Measurements from ENCODE around the gene FER. TPM values are rescaled to one million over a fixed set of nuclear protein-coding genes. Genes with fewer than 3 reads are reported as not detected.

The FER gene
- total RNA-seq, 1 experiment from 2014 or later = 18.0 TPM

DNA sequence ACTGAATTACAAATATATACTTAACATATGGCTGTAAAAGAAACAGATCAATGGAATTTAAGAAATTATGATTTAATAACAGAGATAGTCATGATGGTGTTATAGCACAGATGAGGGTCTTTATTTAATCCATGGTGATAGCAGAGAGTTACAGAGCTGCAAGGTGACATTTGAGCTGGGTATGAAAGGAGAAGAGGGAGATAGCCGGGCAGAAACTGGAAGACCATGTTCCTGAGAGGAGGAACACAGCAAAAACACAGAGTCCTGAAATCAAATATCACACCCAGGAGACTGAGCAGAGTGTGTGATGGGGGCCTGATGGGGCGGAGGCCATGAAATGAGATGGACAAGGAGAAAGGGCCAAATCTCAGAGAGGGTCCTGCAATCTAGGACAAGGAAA lies 498.7 kb downstream of the FER start:
- no peak overlapping the region for H3K23ac ChIP-seq (ENCODE audit: insufficient read length, low read depth, low read length)

More for the DNA sequence above, 498.7 kb downstream of the FER start:
- Histone ChIP-seq H2BK5ac (ENCODE audit: insufficient read length, low read length) (no peak overlapping the region), H3K9ac (ENCODE audit: extremely low read depth, insufficient read length, low read length) (no peak overlapping the region), H3K4me2 (ENCODE audit: insufficient read depth, insufficient read length, low read length) (no peak overlapping the region), H3K27me3 (ENCODE audit: insufficient read depth, low read length) (no peaks in the 10 kb centered on the region), H4K5ac (ENCODE audit: insufficient read length, low read depth, low read length) (no peak overlapping the region), H2BK20ac (ENCODE audit: low read depth, low read length, poor library complexity, severe bottlenecking) (no peak overlapping the region), H3K18ac (ENCODE audit: insufficient read length, low read depth, low read length) (no peak overlapping the region), H2BK12ac (ENCODE audit: insufficient read length, low read depth, low read length) (no peak overlapping the region), H3K79me1 (ENCODE audit: insufficient read depth, low read depth, low read length, poor library complexity, severe bottlenecking) (no peaks in the 10 kb centered on the region), H3K4me1 (ENCODE audit: insufficient read depth, low read length) (no peaks in the 10 kb centered on the region), H3K9me3 (ENCODE audit: control insufficient read depth, low read depth, low read length) (no peaks in the 10 kb centered on the region), H3T11ph (ENCODE audit: low read length) (no peak overlapping the region), H2BK120ac (ENCODE audit: low read depth, low read length, poor library complexity, severe bottlenecking) (no peak overlapping the region), H3K56ac (ENCODE audit: insufficient read length, low read depth, low read length) (no peak overlapping the region), H4K8ac (replicated peaks; ENCODE audit: insufficient read length, low read depth, low read length) (no peak overlapping the region), H2AFZ (ENCODE audit: low read length) (no peak overlapping the region), H2BK15ac (ENCODE audit: low read depth, low read length) (no peak overlapping the region), H2AK5ac (ENCODE audit: insufficient read length, low read length) (no peak overlapping the region), H4K20me1 (ENCODE audit: control insufficient read depth, insufficient read depth, insufficient read length) (no peaks in the 10 kb centered on the region), H3K23me2 (ENCODE audit: insufficient read length, low read depth, low read length, poor library complexity, severe bottlenecking) (no peaks in the 10 kb centered on the region), H3K4ac (ENCODE audit: low read depth, low read length) (no peak overlapping the region), H3K14ac (ENCODE audit: insufficient read depth, low read length) (no peak overlapping the region), H3K79me2 (ENCODE audit: insufficient read depth, low read length) (no peaks in the 10 kb centered on the region), H4K91ac (ENCODE audit: insufficient read length, low read depth, low read length) (no peak overlapping the region), H3K27ac (ENCODE audit: insufficient read length, low read depth, low read length) (no peak overlapping the region)
- Mint-ChIP-seq H3K9me3 (peaks cover 11 to 16% of the 10 kb centered on the region in 2 experiments; a peak in 4 of 5 replicates), H3K4me1 (no peaks in the 10 kb centered on the region), H3K36me3 (ENCODE audit: insufficient read depth in 1 of 3, low read depth in 3 of 3) (peaks cover 3 to 9% (median 5%) of the 10 kb centered on the region in 3 experiments; a peak in 3 of 7 replicates), H3K27me3 (ENCODE audit: low read depth) (no peaks in the 10 kb centered on the region; the same call in 1 of the 2 replicates), H3K27ac (no peak overlapping the region), H3K4me3 (no peak overlapping the region)
- DNase-seq = no peak
- WGBS (ENCODE audit: extremely low coverage, insufficient read length, low lambda C conversion rate) = no CpG with 5 or more reads among the region's 2 CpGs
- TF ChIP-seq, protein P1, sequence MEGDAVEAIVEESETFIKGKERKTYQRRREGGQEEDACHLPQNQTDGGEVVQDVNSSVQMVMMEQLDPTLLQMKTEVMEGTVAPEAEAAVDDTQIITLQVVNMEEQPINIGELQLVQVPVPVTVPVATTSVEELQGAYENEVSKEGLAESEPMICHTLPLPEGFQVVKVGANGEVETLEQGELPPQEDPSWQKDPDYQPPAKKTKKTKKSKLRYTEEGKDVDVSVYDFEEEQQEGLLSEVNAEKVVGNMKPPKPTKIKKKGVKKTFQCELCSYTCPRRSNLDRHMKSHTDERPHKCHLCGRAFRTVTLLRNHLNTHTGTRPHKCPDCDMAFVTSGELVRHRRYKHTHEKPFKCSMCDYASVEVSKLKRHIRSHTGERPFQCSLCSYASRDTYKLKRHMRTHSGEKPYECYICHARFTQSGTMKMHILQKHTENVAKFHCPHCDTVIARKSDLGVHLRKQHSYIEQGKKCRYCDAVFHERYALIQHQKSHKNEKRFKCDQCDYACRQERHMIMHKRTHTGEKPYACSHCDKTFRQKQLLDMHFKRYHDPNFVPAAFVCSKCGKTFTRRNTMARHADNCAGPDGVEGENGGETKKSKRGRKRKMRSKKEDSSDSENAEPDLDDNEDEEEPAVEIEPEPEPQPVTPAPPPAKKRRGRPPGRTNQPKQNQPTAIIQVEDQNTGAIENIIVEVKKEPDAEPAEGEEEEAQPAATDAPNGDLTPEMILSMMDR (conservative IDR thresholded peaks at IDR 0.05) = no peak
